Keratinocyte (primary cell): ENCODE measurements around the gene SCFD2. TPM values are rescaled to one million over a fixed set of nuclear protein-coding genes. Genes with fewer than 3 reads are reported as not detected.

Source experiments
- DNase-seq: peaks from one replicate; pipeline ENCODE4 v3.0.0-alpha.2; 2011; ENCODE audit warnings: low read depth, missing footprints, low spot score
- FAIRE-seq: peaks from 2 replicates; lab custom pipeline; 2011; peaks lifted over from hg19 to GRCh38; lab: Jason Lieb, UNC
- H2AFZ ChIP-seq: 2 replicates; pipeline ENCODE4 v1.6.0; 2012; ENCODE audit warnings: low read length, control low read depth, inconsistent platforms; ENCODE audit not compliant: control insufficient read depth
- H3K27ac ChIP-seq: 2 replicates; pipeline ENCODE4 v1.5.1; 2011; ENCODE audit warnings: low read length; ENCODE audit not compliant: control insufficient read depth, insufficient read depth
- H3K27me3 ChIP-seq: 3 replicates; pipeline ENCODE4 v1.6.0; 2011; ENCODE audit warnings: low read length; ENCODE audit not compliant: control insufficient read depth, insufficient read depth; ENCODE audit errors: extremely low read depth
- H3K36me3 ChIP-seq, 2 experiments: 2 replicates in 1 of 2; 3 replicates in 1 of 2; pipeline ENCODE4 v1.5.1; 2011; ENCODE audit warnings: low read length in 2 of 2, mild to moderate bottlenecking in 1 of 2; ENCODE audit not compliant: control insufficient read depth in 2 of 2, insufficient read depth in 2 of 2; ENCODE audit errors: extremely low read depth in 1 of 2
- H3K4me1 ChIP-seq: 3 replicates; pipeline ENCODE4 v1.5.1; 2011; ENCODE audit warnings: low read length; ENCODE audit not compliant: control insufficient read depth, insufficient read depth; ENCODE audit errors: extremely low read depth
- H3K4me2 ChIP-seq: 3 replicates; pipeline ENCODE4 v1.6.0; 2011; ENCODE audit warnings: low read depth, low read length; ENCODE audit not compliant: control insufficient read depth, insufficient read depth; ENCODE audit errors: extremely low read depth
- H3K4me3 ChIP-seq, 3 experiments: fragments of 200-600 bp in 1 of 3; sonication (generic) in 1 of 3; 2 replicates in 2 of 3; 3 replicates in 1 of 3; pipeline ENCODE4 v1.5.1; 2011 to 2016; ENCODE audit warnings: low read length in 3 of 3, mild to moderate bottlenecking in 3 of 3, control low read depth in 2 of 3, inconsistent platforms in 1 of 3, low read depth in 1 of 3, mixed read lengths in 1 of 3, mixed run types in 1 of 3, moderate library complexity in 1 of 3; ENCODE audit not compliant: control insufficient read depth in 2 of 3, insufficient read depth in 2 of 3; ENCODE audit errors: extremely low read depth in 1 of 3
- H3K79me2 ChIP-seq: 2 replicates; pipeline ENCODE4 v1.6.0; 2012; ENCODE audit warnings: low read length; ENCODE audit not compliant: control insufficient read depth, insufficient read depth
- H3K9ac ChIP-seq: 3 replicates; pipeline ENCODE4 v1.6.0; 2011; ENCODE audit warnings: low read length; ENCODE audit not compliant: control insufficient read depth, insufficient read depth; ENCODE audit errors: extremely low read depth
- H3K9me1 ChIP-seq: 3 replicates; pipeline ENCODE4 v1.6.0; 2011; ENCODE audit warnings: low read length; ENCODE audit not compliant: control insufficient read depth, insufficient read depth; ENCODE audit errors: extremely low read depth
- H3K9me3 ChIP-seq: 2 replicates; pipeline ENCODE4 v1.5.1; 2012; ENCODE audit warnings: low read depth, low read length; ENCODE audit not compliant: control insufficient read depth
- H4K20me1 ChIP-seq: 3 replicates; pipeline ENCODE4 v1.6.0; 2011; ENCODE audit warnings: low read length; ENCODE audit not compliant: control insufficient read depth, insufficient read depth; ENCODE audit errors: extremely low read depth
- CTCF ChIP-seq, 3 experiments: IDR thresholded peaks in 1 of 3; conservative IDR thresholded peaks in 1 of 3; optimal IDR thresholded peaks in 1 of 3; 2 replicates in 2 of 3; 3 replicates in 1 of 3; pipeline versions ENCODE3 to v1.5.1; 2011; ENCODE audit warnings: low read length in 3 of 3, mild to moderate bottlenecking in 3 of 3, moderate library complexity in 2 of 3, control low read depth in 1 of 3, inconsistent platforms in 1 of 3; ENCODE audit not compliant: insufficient read depth in 2 of 3; ENCODE audit errors: extremely low read depth in 1 of 3
- EZH2 ChIP-seq: IDR thresholded peaks from one replicate; pipeline ENCODE4 v1.6.1; 2012; ENCODE audit warnings: inconsistent platforms, mild to moderate bottlenecking, low read length, moderate library complexity
- dilution Hi-C: fragments of 300-500 bp; cut with MboI; formaldehyde crosslinking; loops from one replicate; pipeline ENCODE4 v1.7.0; 2020; ENCODE audit warnings: low sequenced_read_pairs; ENCODE audit not compliant: extremely low pct_ligation_motif_present
- polyA plus RNA-seq, 5 experiments: library from polyadenylated mRNA; depleted of rRNA in 3 of 5; stranded (reverse) in 3 of 5; stranded (forward) in 1 of 5; unstranded in 1 of 5; fragments of >200 nt; gene quantifications; 1 replicate in 1 of 5; 2 replicates in 3 of 5; 3 replicates in 1 of 5; pipeline versions ENCODE4 v1.2.1 to v1.2.3, GENCODE V29; 2011 to 2012; ENCODE audit warnings: missing spikeins in 2 of 5, low read depth in 1 of 5, low replicate concordance in 1 of 5

SCFD2 gene
- polyA plus RNA-seq, 1 donor (not counting 4 experiments of a cell fraction or from before 2014, with no cell fraction given), result 13.9 TPM

- no peak overlapping the region for H3K9ac ChIP-seq
- no peaks in the 10 kb centered on the region for H3K79me2 ChIP-seq
- no peak overlapping the region for H3K4me3 ChIP-seq
- no peak for TF ChIP-seq EZH2
- TF ChIP-seq CTCF (optimal IDR thresholded peaks at IDR 0.05 in 1 of 3, IDR thresholded peaks at IDR 0.05 in 1 of 3, conservative IDR thresholded peaks at IDR 0.05 in 1 of 3; ENCODE audit: extremely low read depth in 1 of 3, insufficient read depth in 2 of 3, low read length in 3 of 3), result no peak
- FAIRE-seq, result no peak
- H3K4me2 ChIP-seq, result no peak overlapping the region
- no peaks in the 10 kb centered on the region for H4K20me1 ChIP-seq
- H2AFZ ChIP-seq, result no peak overlapping the region
- no peaks in the 10 kb centered on the region for H3K9me1 ChIP-seq
- no peaks in the 10 kb centered on the region for H3K27me3 ChIP-seq
- H3K4me1 ChIP-seq, result no peaks in the 10 kb centered on the region
- no peaks in the 10 kb centered on the region for H3K36me3 ChIP-seq
- DNase-seq, result no peak
- H3K27ac ChIP-seq, result no peak overlapping the region
- dilution Hi-C loops, result no loop called here
- H3K9me3 ChIP-seq, result no peaks in the 10 kb centered on the region
Measured at GRCh38 chr4:53026233-53026632, 339.6 kb downstream of the SCFD2 start.

GRCh38 chr4:53023677-53024299 lies 342.1 kb downstream of the SCFD2 start:
- TF ChIP-seq EZH2, result no peak
- no peak for TF ChIP-seq CTCF (optimal IDR thresholded peaks at IDR 0.05 in 1 of 3, IDR thresholded peaks at IDR 0.05 in 1 of 3, conservative IDR thresholded peaks at IDR 0.05 in 1 of 3; ENCODE audit: extremely low read depth in 1 of 3, insufficient read depth in 2 of 3, low read length in 3 of 3)
- no peak overlapping the region for H3K4me3 ChIP-seq
- no peaks in the 10 kb centered on the region for H3K9me3 ChIP-seq
- dilution Hi-C loops, result no loop called here
- H3K79me2 ChIP-seq, result no peaks in the 10 kb centered on the region
- H3K4me1 ChIP-seq, result no peaks in the 10 kb centered on the region
- no peaks in the 10 kb centered on the region for H3K27me3 ChIP-seq
- no peak overlapping the region for H2AFZ ChIP-seq
- H3K27ac ChIP-seq, result no peak overlapping the region
- H3K36me3 ChIP-seq, result no peaks in the 10 kb centered on the region
- FAIRE-seq, result peak; percentile 36
- DNase-seq, result no peak
- H3K9ac ChIP-seq, result no peak overlapping the region
- no peaks in the 10 kb centered on the region for H3K9me1 ChIP-seq
- no peak overlapping the region for H3K4me2 ChIP-seq
- no peaks in the 10 kb centered on the region for H4K20me1 ChIP-seq
